HCT116 (cell line): ENCODE measurements around the gene CD247. TPM values are rescaled to one million over a fixed set of nuclear protein-coding genes. Genes with fewer than 3 reads are reported as not detected.

Source experiments
- ATAC-seq: fragments of 200-7000 bp; cut with Tn5 transposase; 2 replicates; pipeline ENCODE4 v1.9.1; 2020; ENCODE audit warnings: mild to moderate bottlenecking, moderate library complexity
- BruUV-seq: library from RNA; stranded (reverse); fragments of 400-500 nt; replicated peaks from 2 replicates; lab custom pipeline; 2021; lab: Mats Ljungman, UMichigan
- CTCF ChIA-PET: fragments of 300-600 bp; sonication (Branson Sonifier 250); formaldehyde crosslinking; loops from one replicate; lab custom pipeline; 2021; ENCODE audit warnings: antibody characterized with exemption; lab: Charles Lee
- POLR2A ChIA-PET: fragments of 300-600, 350-600 bp; sonication (Branson Sonifier 250); formaldehyde crosslinking; loops from one replicate; lab custom pipeline; 2021; ENCODE audit warnings: antibody characterized with exemption; lab: Charles Lee
- RAD21 ChIA-PET, 2 experiments: fragments of 300-600 bp; sonication (Branson Sonifier 250); formaldehyde crosslinking; loops; one replicate each; lab custom pipeline; 2023; ENCODE audit warnings: low total read pairs in 2 of 2; ENCODE audit not compliant: uncharacterized antibody in 2 of 2, unreplicated experiment in 2 of 2, low non-redundant PET in 1 of 2; lab: Charles Lee
- DNase-seq: peaks from one replicate; pipeline ENCODE4 v3.0.0-alpha.2; 2010; ENCODE audit warnings: low read depth, low spot score
- H2AFZ ChIP-seq: fragments of 200-600 bp; shearing (Covaris generic), sonication (generic); 2 replicates; pipeline ENCODE4 v1.6.1; 2017; ENCODE audit warnings: low read depth, mixed run types, mixed read lengths, antibody characterized with exemption, low read length; ENCODE audit not compliant: poor library complexity, severe bottlenecking
- H3K27ac ChIP-seq: 2 replicates; pipeline ENCODE4 v1.5.1; 2012; ENCODE audit warnings: low read depth, low read length
- H3K27me3 ChIP-seq: fragments of 200-600 bp; sonication (generic); 2 replicates; pipeline ENCODE4 v1.6.1; 2016; ENCODE audit warnings: mixed run types, low read length, mixed read lengths; ENCODE audit not compliant: insufficient read depth
- H3K36me3 ChIP-seq, 2 experiments: fragments of 200-500 bp in 1 of 2; fragments of 200-600 bp in 1 of 2; sonication (Bioruptor generic) in 1 of 2; sonication (generic) in 1 of 2; 2 replicates each; pipeline versions ENCODE4 v1.5.1 to v1.6.1; 2014 to 2016; ENCODE audit warnings: low read length in 2 of 2, inconsistent platforms in 1 of 2, mixed read lengths in 1 of 2, mixed run types in 1 of 2; ENCODE audit not compliant: insufficient read depth in 2 of 2, control insufficient read depth in 1 of 2
- H3K4me1 ChIP-seq, 2 experiments: fragments of 200-600 bp in 1 of 2; sonication (generic) in 1 of 2; 2 replicates each; pipeline versions ENCODE4 v1.5.1 to v1.6.1; 2012 to 2017; ENCODE audit warnings: low read length in 2 of 2, inconsistent platforms in 1 of 2, mild to moderate bottlenecking in 1 of 2, mixed read lengths in 1 of 2, mixed run types in 1 of 2, moderate library complexity in 1 of 2; ENCODE audit not compliant: insufficient read depth in 2 of 2, control insufficient read depth in 1 of 2
- H3K4me2 ChIP-seq: fragments of 200-600 bp; sonication (generic); 2 replicates; pipeline ENCODE4 v1.6.1; 2017; ENCODE audit warnings: mixed run types, low read length, mixed read lengths
- H3K4me3 ChIP-seq, 2 experiments: fragments of 200-600 bp in 1 of 2; sonication (generic) in 1 of 2; replicated peaks in 1 of 2; 2 replicates each; pipeline ENCODE4 v1.5.1; 2011 to 2016; ENCODE audit warnings: low read length in 2 of 2, control low read depth in 1 of 2, low read depth in 1 of 2, mild to moderate bottlenecking in 1 of 2, mixed read lengths in 1 of 2, mixed run types in 1 of 2
- H3K79me2 ChIP-seq: fragments of 200-600 bp; sonication (generic); 2 replicates; pipeline ENCODE4 v1.6.1; 2017; ENCODE audit warnings: mild to moderate bottlenecking, mixed run types, low read length, moderate library complexity, mixed read lengths; ENCODE audit not compliant: insufficient read depth
- H3K9ac ChIP-seq: fragments of 200-600 bp; sonication (generic); 2 replicates; pipeline ENCODE4 v1.6.1; 2016; ENCODE audit warnings: low read length, mixed read lengths
- H3K9me2 ChIP-seq: fragments of 200-600 bp; sonication (generic), shearing (Covaris generic); 2 replicates; pipeline ENCODE4 v1.6.1; 2017; ENCODE audit warnings: mixed run types, mild to moderate bottlenecking, moderate library complexity; ENCODE audit not compliant: insufficient read depth
- H3K9me3 ChIP-seq, 2 experiments: fragments of 200-500 bp in 1 of 2; fragments of 200-600 bp in 1 of 2; sonication (Bioruptor generic) in 1 of 2; sonication (generic) in 1 of 2; 2 replicates each; pipeline ENCODE4 v1.6.1; 2014 to 2017; ENCODE audit warnings: low read length in 2 of 2, mixed read lengths in 2 of 2, inconsistent platforms in 1 of 2, low read depth in 1 of 2, mild to moderate bottlenecking in 1 of 2, mixed run types in 1 of 2, moderate library complexity in 1 of 2; ENCODE audit not compliant: control insufficient read depth in 1 of 2, insufficient read depth in 1 of 2
- H4K20me1 ChIP-seq: fragments of 200-600 bp; sonication (generic), shearing (Covaris generic); 2 replicates; pipeline ENCODE4 v1.6.1; 2017; ENCODE audit warnings: mixed run types, mild to moderate bottlenecking, moderate library complexity; ENCODE audit not compliant: insufficient read depth
- CBX3 ChIP-seq: IDR thresholded peaks from 2 replicates; pipeline ENCODE4 v1.6.1; 2012; ENCODE audit warnings: low read depth
- CEBPB ChIP-seq: IDR thresholded peaks from 2 replicates; pipeline ENCODE4 v1.6.1; 2012; ENCODE audit warnings: low read depth
- EZH2 ChIP-seq: fragments of 200-600 bp; sonication (generic); IDR thresholded peaks from 2 replicates; pipeline ENCODE4 v1.6.1; 2017; ENCODE audit warnings: antibody characterized with exemption, mixed run types
- EZH2phosphoT487 ChIP-seq: fragments of 200-600 bp; IDR thresholded peaks from 2 replicates; pipeline ENCODE4 v1.6.1; 2018; ENCODE audit warnings: antibody characterized with exemption, borderline replicate concordance
- FOSL1 ChIP-seq: IDR thresholded peaks from 2 replicates; pipeline ENCODE4 v1.6.1; 2012; ENCODE audit warnings: low read depth
- POLR2A ChIP-seq: IDR thresholded peaks from 2 replicates; pipeline ENCODE4 v1.7.0; 2011; ENCODE audit warnings: borderline replicate concordance; ENCODE audit not compliant: insufficient read depth, insufficient read length; ENCODE audit errors: extremely low read depth
- POLR2AphosphoS5 ChIP-seq: IDR thresholded peaks from 2 replicates; pipeline ENCODE4 v1.6.1; 2011; ENCODE audit warnings: mild to moderate bottlenecking, low read depth, low read length, moderate library complexity
- RAD21 ChIP-seq: IDR thresholded peaks from 2 replicates; pipeline ENCODE4 v1.6.1; 2012; ENCODE audit warnings: low read depth, mild to moderate bottlenecking
- SP1 ChIP-seq: IDR thresholded peaks from 2 replicates; pipeline ENCODE4 v1.6.1; 2012; ENCODE audit warnings: low read depth
- SRF ChIP-seq: IDR thresholded peaks from 2 replicates; pipeline ENCODE4 v1.6.1; 2012; ENCODE audit warnings: low read depth
- TCF7L2 ChIP-seq: IDR thresholded peaks from 2 replicates; pipeline ENCODE4 v1.7.0; 2011; ENCODE audit warnings: borderline replicate concordance, inconsistent platforms; ENCODE audit not compliant: insufficient read depth, insufficient read length; ENCODE audit errors: extremely low read depth
- ZFX ChIP-seq: fragments of 450-650 bp; IDR thresholded peaks from 2 replicates; pipeline ENCODE4 v1.6.1; 2017
- ZNF274 ChIP-seq: fragments of 200-500 bp; sonication (Bioruptor generic); IDR thresholded peaks from 2 replicates; pipeline ENCODE4 v1.6.1; 2014; ENCODE audit warnings: mild to moderate bottlenecking, low read depth, low read length, inconsistent platforms
- intact Hi-C: fragments of 100-400 bp; cut with micrococcal nuclease; formaldehyde crosslinking; loops from 2 replicates; pipeline ENCODE4 v1.10.0; 2022
- total RNA-seq: library from RNA; stranded (reverse); gene quantifications from one replicate; pipeline ENCODE4 v1.2.1, GENCODE V29; 2021; ENCODE audit not compliant: unreplicated experiment
- TF ChIP-seq, protein P1 (sequence below): IDR thresholded peaks from 2 replicates; pipeline ENCODE4 v1.6.1; 2012; ENCODE audit warnings: low read depth
- TF ChIP-seq, protein P2 (sequence below): IDR thresholded peaks from 2 replicates; pipeline ENCODE4 v1.6.1; 2012

The CD247 gene
- total RNA-seq, 1 experiment from 2014 or later = 0.57 TPM

DNA sequence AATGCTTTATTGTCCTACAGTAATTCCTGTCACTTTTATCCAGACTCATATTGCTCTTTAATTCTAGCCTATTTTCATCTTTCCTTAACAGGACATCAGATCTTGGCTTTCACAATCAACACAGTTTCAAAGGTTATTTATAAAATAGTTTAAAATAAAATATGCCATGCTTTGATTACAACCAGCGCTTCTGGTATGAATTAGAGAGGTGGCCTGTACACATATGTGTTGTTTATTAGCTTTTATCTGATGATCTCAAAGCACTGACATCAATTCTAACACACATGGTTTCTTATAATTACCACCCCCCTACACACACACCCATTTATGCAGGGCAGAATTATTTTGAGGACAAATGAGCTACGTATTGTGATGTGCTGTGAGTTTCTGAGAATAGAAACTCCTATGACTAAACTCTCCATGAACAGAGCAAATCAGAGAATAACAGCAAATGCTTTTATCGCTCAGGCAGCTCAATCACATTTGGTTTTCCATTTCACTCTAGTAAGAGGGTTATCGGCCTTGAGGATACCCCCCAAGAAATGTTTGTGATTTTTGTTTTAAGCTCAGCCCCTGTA is 18.0 kb downstream of the CD247 start (continued):
- TF ChIP-seq, protein P1, sequence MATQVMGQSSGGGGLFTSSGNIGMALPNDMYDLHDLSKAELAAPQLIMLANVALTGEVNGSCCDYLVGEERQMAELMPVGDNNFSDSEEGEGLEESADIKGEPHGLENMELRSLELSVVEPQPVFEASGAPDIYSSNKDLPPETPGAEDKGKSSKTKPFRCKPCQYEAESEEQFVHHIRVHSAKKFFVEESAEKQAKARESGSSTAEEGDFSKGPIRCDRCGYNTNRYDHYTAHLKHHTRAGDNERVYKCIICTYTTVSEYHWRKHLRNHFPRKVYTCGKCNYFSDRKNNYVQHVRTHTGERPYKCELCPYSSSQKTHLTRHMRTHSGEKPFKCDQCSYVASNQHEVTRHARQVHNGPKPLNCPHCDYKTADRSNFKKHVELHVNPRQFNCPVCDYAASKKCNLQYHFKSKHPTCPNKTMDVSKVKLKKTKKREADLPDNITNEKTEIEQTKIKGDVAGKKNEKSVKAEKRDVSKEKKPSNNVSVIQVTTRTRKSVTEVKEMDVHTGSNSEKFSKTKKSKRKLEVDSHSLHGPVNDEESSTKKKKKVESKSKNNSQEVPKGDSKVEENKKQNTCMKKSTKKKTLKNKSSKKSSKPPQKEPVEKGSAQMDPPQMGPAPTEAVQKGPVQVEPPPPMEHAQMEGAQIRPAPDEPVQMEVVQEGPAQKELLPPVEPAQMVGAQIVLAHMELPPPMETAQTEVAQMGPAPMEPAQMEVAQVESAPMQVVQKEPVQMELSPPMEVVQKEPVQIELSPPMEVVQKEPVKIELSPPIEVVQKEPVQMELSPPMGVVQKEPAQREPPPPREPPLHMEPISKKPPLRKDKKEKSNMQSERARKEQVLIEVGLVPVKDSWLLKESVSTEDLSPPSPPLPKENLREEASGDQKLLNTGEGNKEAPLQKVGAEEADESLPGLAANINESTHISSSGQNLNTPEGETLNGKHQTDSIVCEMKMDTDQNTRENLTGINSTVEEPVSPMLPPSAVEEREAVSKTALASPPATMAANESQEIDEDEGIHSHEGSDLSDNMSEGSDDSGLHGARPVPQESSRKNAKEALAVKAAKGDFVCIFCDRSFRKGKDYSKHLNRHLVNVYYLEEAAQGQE = no peak
- no peak for TF ChIP-seq POLR2A
- TF ChIP-seq, protein P2, sequence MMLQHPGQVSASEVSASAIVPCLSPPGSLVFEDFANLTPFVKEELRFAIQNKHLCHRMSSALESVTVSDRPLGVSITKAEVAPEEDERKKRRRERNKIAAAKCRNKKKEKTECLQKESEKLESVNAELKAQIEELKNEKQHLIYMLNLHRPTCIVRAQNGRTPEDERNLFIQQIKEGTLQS = no peak
- no peak for TF ChIP-seq TCF7L2
- no peak for TF ChIP-seq POLR2AphosphoS5
- no peak for TF ChIP-seq EZH2
- TF ChIP-seq SRF = no peak
- TF ChIP-seq FOSL1 = no peak
- TF ChIP-seq CEBPB = no peak
- no peak for TF ChIP-seq SP1
- TF ChIP-seq ZFX = no peak
- TF ChIP-seq RAD21 = no peak
- TF ChIP-seq CBX3 = no peak
- no peak for TF ChIP-seq ZNF274
- TF ChIP-seq, all 23 proteins: peak for 0

DNA sequence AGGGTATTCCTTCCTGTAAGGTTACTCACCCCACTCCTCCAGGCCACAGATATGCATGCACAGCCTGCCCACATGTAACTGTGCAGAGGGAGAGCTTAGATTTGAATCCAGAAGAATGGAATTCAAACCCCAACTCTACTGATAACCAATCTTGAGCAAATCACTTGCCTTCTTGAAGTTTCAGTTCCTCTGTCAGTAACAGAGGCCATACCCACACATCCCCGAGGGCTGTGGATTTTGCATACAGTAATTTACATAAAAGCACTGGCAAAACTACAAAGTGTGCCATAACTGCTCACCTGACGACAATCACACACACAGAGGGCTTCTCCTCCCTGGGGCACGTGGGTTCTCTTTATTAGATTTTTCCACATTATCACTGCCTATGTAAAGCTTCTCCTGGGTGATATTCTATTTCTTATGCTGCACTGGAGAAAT is 18.6 kb downstream of the CD247 start:
- Histone ChIP-seq H3K36me3 (no peaks in the 10 kb centered on the region), H3K4me3 (no peak overlapping the region), H4K20me1 (no peaks in the 10 kb centered on the region), H3K4me1 (no peaks in the 10 kb centered on the region), H3K79me2 (no peaks in the 10 kb centered on the region), H2AFZ (no peak overlapping the region), H3K9me3 (no peaks in the 10 kb centered on the region), H3K9ac (no peak overlapping the region), H3K4me2 (no peak overlapping the region), H3K27ac (no peak overlapping the region), H3K27me3 (peaks cover 30% of the 10 kb centered on the region), H3K9me2 (no peaks in the 10 kb centered on the region)
- ChIA-PET RAD21 (no interaction called here), CTCF (no interaction called here), POLR2A (no interaction called here)
- DNase-seq (no peak), ATAC-seq (no peak)
- intact Hi-C loops = no loop called here
- BruUV-seq = no TSS peak
- no peak for TF ChIP-seq CEBPB
- TF ChIP-seq EZH2phosphoT487 = no peak
- no peak for TF ChIP-seq ZFX
- TF ChIP-seq, protein P1 = no peak
- no peak for TF ChIP-seq RAD21
- TF ChIP-seq SP1 = no peak
- no peak for TF ChIP-seq ZNF274
- no peak for TF ChIP-seq POLR2A
- TF ChIP-seq, protein P2 = no peak
